Endothelial cell of umbilical vein (primary cell): ENCODE measurements around the gene ZNF813. TPM values are rescaled to one million over a fixed set of nuclear protein-coding genes. Genes with fewer than 3 reads are reported as not detected.

Experiments used
- BruUV-seq: library from RNA; stranded (reverse); fragments of 400-500 nt; replicated peaks from 2 replicates; lab custom pipeline; 2021; lab: Mats Ljungman, UMichigan
- CTCF ChIA-PET: fragments of 300-600, 350-600 bp; sonication (Branson Sonifier 250); formaldehyde crosslinking; loops from one replicate; lab custom pipeline; 2021; ENCODE audit warnings: antibody characterized with exemption, inconsistent platforms; lab: Charles Lee
- POLR2A ChIA-PET: fragments of 300-600, 350-600 bp; sonication (Branson Sonifier 250); formaldehyde crosslinking; loops from one replicate; lab custom pipeline; 2021; ENCODE audit warnings: antibody characterized with exemption, inconsistent platforms; lab: Charles Lee
- DNase-seq: peaks from one replicate; pipeline ENCODE4 v3.0.0-alpha.2; 2011; ENCODE audit warnings: low read depth, low spot score
- FAIRE-seq: peaks from 2 replicates; lab custom pipeline; 2011; peaks lifted over from hg19 to GRCh38; lab: Jason Lieb, UNC
- H2AFZ ChIP-seq: 2 replicates; pipeline ENCODE4 v1.6.0; 2012; ENCODE audit warnings: low read depth, low read length, control low read depth, inconsistent platforms
- H3K27ac ChIP-seq: 2 replicates; pipeline ENCODE4 v1.5.1; 2011; ENCODE audit warnings: low read depth, mild to moderate bottlenecking, control low read depth, low read length, moderate library complexity; ENCODE audit not compliant: insufficient read depth
- H3K27me3 ChIP-seq, 2 experiments: 2 replicates each; pipeline versions ENCODE4 v1.6.0 to v1.6.1; 2011; ENCODE audit warnings: low read length in 2 of 2, mixed read lengths in 1 of 2; ENCODE audit not compliant: control insufficient read depth in 2 of 2, insufficient read depth in 2 of 2
- H3K36me3 ChIP-seq, 2 experiments: 2 replicates in 1 of 2; 3 replicates in 1 of 2; pipeline ENCODE4 v1.5.1; 2011; ENCODE audit warnings: low read length in 2 of 2, mild to moderate bottlenecking in 1 of 2, moderate library complexity in 1 of 2; ENCODE audit not compliant: control insufficient read depth in 2 of 2, insufficient read depth in 2 of 2; ENCODE audit errors: extremely low read depth in 1 of 2
- H3K4me1 ChIP-seq: 3 replicates; pipeline ENCODE4 v1.5.1; 2011; ENCODE audit warnings: mild to moderate bottlenecking, low read length; ENCODE audit not compliant: control insufficient read depth, insufficient read depth; ENCODE audit errors: extremely low read depth
- H3K4me2 ChIP-seq: 2 replicates; pipeline ENCODE4 v1.6.1; 2011; ENCODE audit warnings: low read length, control low read depth, mixed read lengths; ENCODE audit not compliant: insufficient read depth
- H3K4me3 ChIP-seq, 3 experiments: fragments of 200-600 bp in 1 of 3; sonication (generic), shearing (Covaris generic) in 1 of 3; replicated peaks in 1 of 3; 2 replicates each; pipeline ENCODE4 v1.5.1; 2011 to 2016; ENCODE audit warnings: control low read depth in 3 of 3, low read length in 3 of 3, mild to moderate bottlenecking in 2 of 3, inconsistent platforms in 1 of 3, low read depth in 1 of 3, moderate library complexity in 1 of 3; ENCODE audit not compliant: insufficient read depth in 1 of 3
- H3K79me2 ChIP-seq: 2 replicates; pipeline ENCODE4 v1.6.0; 2012; ENCODE audit warnings: low read length, inconsistent platforms; ENCODE audit not compliant: control insufficient read depth, insufficient read depth
- H3K9ac ChIP-seq: replicated peaks from 2 replicates; pipeline ENCODE3; 2011; ENCODE audit warnings: low read length, control low read depth; ENCODE audit not compliant: insufficient read depth; ENCODE audit errors: extremely low read depth
- H3K9me1 ChIP-seq: replicated peaks from 3 replicates; pipeline ENCODE4 v1.6.0; 2011; ENCODE audit warnings: mild to moderate bottlenecking, low read length; ENCODE audit not compliant: control insufficient read depth, insufficient read depth; ENCODE audit errors: extremely low read depth
- H3K9me3 ChIP-seq: replicated peaks from 2 replicates; pipeline ENCODE4 v1.5.1; 2012; ENCODE audit warnings: low read length, inconsistent platforms; ENCODE audit not compliant: control insufficient read depth, insufficient read depth
- H4K20me1 ChIP-seq: replicated peaks from 2 replicates; pipeline ENCODE3; 2011; ENCODE audit warnings: mild to moderate bottlenecking, low read length; ENCODE audit not compliant: control insufficient read depth, insufficient read depth; ENCODE audit errors: extremely low read depth
- EZH2 ChIP-seq: IDR thresholded peaks from 2 replicates; pipeline ENCODE4 v1.6.1; 2012; ENCODE audit warnings: borderline replicate concordance, low read depth, mild to moderate bottlenecking, moderate library complexity, low read length, inconsistent platforms; ENCODE audit not compliant: severe bottlenecking
- FOS ChIP-seq: IDR thresholded peaks from 2 replicates; pipeline ENCODE4 v1.6.1; 2011; ENCODE audit warnings: mild to moderate bottlenecking, low read length, moderate library complexity, borderline replicate concordance; ENCODE audit not compliant: insufficient read depth
- GATA2 ChIP-seq: IDR thresholded peaks from 2 replicates; pipeline ENCODE4 v1.7.0; 2011; ENCODE audit warnings: low read depth, mild to moderate bottlenecking, moderate library complexity, mixed read lengths, low read length; ENCODE audit not compliant: insufficient read length, insufficient read depth
- JUN ChIP-seq: IDR thresholded peaks from 2 replicates; pipeline ENCODE4 v1.6.1; 2011; ENCODE audit warnings: borderline replicate concordance, low read depth; ENCODE audit not compliant: insufficient read length, insufficient read depth
- MYC ChIP-seq: IDR thresholded peaks from one replicate; pipeline ENCODE4 v1.6.1; 2011; ENCODE audit warnings: mild to moderate bottlenecking, low read depth, low read length
- POLR2A ChIP-seq: IDR thresholded peaks from 2 replicates; pipeline ENCODE4 v1.6.1; 2012; ENCODE audit warnings: low read depth, mild to moderate bottlenecking, control low read depth, low read length
- POLR2AphosphoS5 ChIP-seq: IDR thresholded peaks from 2 replicates; pipeline ENCODE4 v1.6.1; 2012; ENCODE audit warnings: low read depth, mild to moderate bottlenecking, control low read depth, low read length, moderate library complexity; ENCODE audit not compliant: insufficient read depth
- dilution Hi-C: fragments of 300-500 bp; cut with MboI; formaldehyde crosslinking; loops from one replicate; pipeline ENCODE4 v1.15.0; 2019; ENCODE audit warnings: low sequenced_read_pairs; ENCODE audit not compliant: extremely low pct_ligation_motif_present
- intact Hi-C: fragments of 100-400 bp; cut with micrococcal nuclease; formaldehyde crosslinking; loops from one replicate; pipeline ENCODE4 v1.10.0; 2022
- polyA plus RNA-seq, 4 experiments: library from polyadenylated mRNA; depleted of rRNA in 3 of 4; stranded (reverse) in 3 of 4; unstranded in 1 of 4; fragments of >200 nt; gene quantifications; 2 replicates each; pipeline versions ENCODE4 v1.2.1 to v1.2.3, GENCODE V29; 2011 to 2012; ENCODE audit warnings: missing spikeins in 1 of 4
- total RNA-seq: library from RNA; stranded (reverse); gene quantifications from 2 replicates; pipeline ENCODE4 v1.2.3, GENCODE V29; 2021
- TF ChIP-seq, protein P1 (sequence below), 2 donors: IDR thresholded peaks; 1 replicate in 1 of 2; 2 replicates in 1 of 2; pipeline ENCODE4 v1.5.1; 2011; ENCODE audit warnings: low read length in 2 of 2, mild to moderate bottlenecking in 2 of 2, moderate library complexity in 2 of 2, control low read depth in 1 of 2, inconsistent platforms in 1 of 2, low read depth in 1 of 2; ENCODE audit not compliant: insufficient read depth in 1 of 2; ENCODE audit errors: extremely low read depth in 1 of 2
- TF ChIP-seq, protein P2 (sequence below): IDR thresholded peaks from 2 replicates; pipeline ENCODE4 v1.6.1; 2011; ENCODE audit not compliant: insufficient read depth, insufficient read length

The ZNF813 gene
- total and polyA plus RNA-seq, 2 donors (not counting 3 experiments of a cell fraction or from before 2014, with no cell fraction given), result 0.47 to 2.3 TPM

DNA sequence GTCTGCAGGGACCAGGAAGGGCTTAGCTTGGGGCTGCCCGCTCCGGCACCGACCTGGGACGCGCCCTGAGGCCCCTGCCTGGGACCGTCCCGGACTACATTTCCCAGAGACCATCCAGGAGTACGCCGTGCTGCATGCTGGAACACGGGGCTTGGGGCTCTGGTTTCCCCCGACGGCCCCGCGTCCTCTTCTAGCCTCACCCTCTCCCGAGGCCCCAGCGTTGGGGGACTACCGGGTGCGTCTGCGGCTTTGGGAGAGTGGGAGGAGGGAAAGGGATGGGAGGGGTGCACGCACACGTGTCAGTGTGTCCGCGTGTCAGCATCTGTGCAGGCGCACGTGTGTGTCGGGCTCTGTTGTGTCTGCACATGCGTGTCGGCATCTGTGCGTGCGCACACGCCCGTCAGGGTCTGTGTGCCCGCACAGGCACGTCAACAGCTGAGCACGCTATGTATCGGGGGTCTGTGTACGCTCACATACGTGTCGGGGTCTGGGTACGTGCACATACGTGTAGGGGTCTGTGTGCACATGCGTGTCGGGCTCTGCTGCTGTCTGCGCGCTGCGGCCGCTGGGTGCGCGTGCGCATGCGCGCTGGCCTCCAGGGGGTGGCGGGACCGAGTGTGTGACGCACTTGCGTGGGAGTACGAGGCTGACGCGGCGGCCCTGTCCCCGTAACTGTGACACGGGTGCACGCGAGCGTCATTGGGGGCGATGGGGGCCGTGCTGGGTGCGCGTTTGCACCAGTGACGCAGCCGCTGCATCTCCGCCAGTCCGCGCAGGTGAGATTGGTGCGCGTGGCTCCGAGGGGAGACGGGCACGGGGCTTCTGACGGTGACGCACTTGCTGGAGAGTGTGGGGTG lies 70.2 kb downstream of the ZNF813 start, which contains the start of gene ZNF331:
ZNF331 (plus strand) TSS at position 625 of the 857 bp plus-strand sequence. CDS start 31,232 bp downstream, outside the sequence.
- no peaks in the 10 kb centered on the region for H3K79me2 ChIP-seq
- no peaks in the 10 kb centered on the region for H3K36me3 ChIP-seq
- no peak within 1 kb of the TSS for H3K9ac ChIP-seq
- dilution Hi-C loops (no loop called here), intact Hi-C loops (loop anchor here (1.0 kb wide), 1 partner anchor 17 kb away; no protein-coding TSS in a partner anchor)
- BruUV-seq, result no TSS peak
- TF ChIP-seq FOS (no peak), POLR2A (peak; percentile 48), MYC (no peak), JUN (no peak), GATA2 (no peak), POLR2AphosphoS5 (peak; percentile 24), EZH2 (no peak)
- TF ChIP-seq, protein P1, sequence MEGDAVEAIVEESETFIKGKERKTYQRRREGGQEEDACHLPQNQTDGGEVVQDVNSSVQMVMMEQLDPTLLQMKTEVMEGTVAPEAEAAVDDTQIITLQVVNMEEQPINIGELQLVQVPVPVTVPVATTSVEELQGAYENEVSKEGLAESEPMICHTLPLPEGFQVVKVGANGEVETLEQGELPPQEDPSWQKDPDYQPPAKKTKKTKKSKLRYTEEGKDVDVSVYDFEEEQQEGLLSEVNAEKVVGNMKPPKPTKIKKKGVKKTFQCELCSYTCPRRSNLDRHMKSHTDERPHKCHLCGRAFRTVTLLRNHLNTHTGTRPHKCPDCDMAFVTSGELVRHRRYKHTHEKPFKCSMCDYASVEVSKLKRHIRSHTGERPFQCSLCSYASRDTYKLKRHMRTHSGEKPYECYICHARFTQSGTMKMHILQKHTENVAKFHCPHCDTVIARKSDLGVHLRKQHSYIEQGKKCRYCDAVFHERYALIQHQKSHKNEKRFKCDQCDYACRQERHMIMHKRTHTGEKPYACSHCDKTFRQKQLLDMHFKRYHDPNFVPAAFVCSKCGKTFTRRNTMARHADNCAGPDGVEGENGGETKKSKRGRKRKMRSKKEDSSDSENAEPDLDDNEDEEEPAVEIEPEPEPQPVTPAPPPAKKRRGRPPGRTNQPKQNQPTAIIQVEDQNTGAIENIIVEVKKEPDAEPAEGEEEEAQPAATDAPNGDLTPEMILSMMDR (IDR thresholded peaks at IDR 0.05; ENCODE audit: extremely low read depth in 1 of 2, insufficient read depth in 1 of 2, low read depth in 1 of 2, low read length in 2 of 2), result peak; percentile 29 to 51
- TF ChIP-seq, protein P2, sequence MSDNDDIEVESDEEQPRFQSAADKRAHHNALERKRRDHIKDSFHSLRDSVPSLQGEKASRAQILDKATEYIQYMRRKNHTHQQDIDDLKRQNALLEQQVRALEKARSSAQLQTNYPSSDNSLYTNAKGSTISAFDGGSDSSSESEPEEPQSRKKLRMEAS, result peak; percentile 87
- no peaks in the 10 kb centered on the region for H4K20me1 ChIP-seq
- H3K4me1 ChIP-seq, result no peaks in the 10 kb centered on the region
- no peaks in the 10 kb centered on the region for H3K9me3 ChIP-seq
- no peak within 1 kb of the TSS for H3K27ac ChIP-seq
- H3K27me3 ChIP-seq, result no peaks in the 10 kb centered on the region
- peak within 1 kb of the TSS in 2 of 3 experiments; percentile 63 to 64 for H3K4me3 ChIP-seq
- H3K9me1 ChIP-seq, result no peaks in the 10 kb centered on the region
- peak within 1 kb of the TSS; percentile 65 for H2AFZ ChIP-seq
- peak; percentile 42 for FAIRE-seq
- CTCF ChIA-PET, result interaction anchor here (1.4 kb wide), 1 partner anchor 113 kb away, joined by 3 read pairs; no protein-coding TSS in a partner anchor
- peak; percentile 82 for DNase-seq
- POLR2A ChIA-PET, result no interaction called here
- peak within 1 kb of the TSS; percentile 42 for H3K4me2 ChIP-seq
